ENCODE measurements around the gene CPAMD8. TPM values are rescaled to one million over a fixed set of nuclear protein-coding genes. Genes with fewer than 3 reads are reported as not detected.

The CPAMD8 gene
- total RNA-seq, 1 donor from 2014 or later = 16.3 TPM

DNA sequence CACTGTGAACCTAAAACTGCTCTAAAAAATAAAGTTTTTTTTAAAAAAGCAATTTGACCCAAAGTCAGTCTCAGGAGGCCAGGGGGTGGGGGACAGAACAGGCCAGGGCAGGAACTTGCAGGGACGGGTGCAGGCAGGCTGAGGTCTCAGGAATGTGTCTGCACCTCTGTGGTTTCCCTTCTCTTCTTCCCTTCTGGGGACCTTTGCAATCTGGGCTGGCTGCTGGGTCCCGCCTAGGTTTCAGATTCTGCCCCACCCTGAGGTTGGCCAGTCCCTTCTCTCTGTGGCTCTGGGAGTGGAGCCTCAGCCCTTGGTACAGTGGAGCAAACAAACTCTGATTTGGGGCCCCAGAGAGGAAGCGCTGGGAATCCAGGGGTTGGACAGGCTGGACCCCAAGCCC lies 143.1 kb downstream of the CPAMD8 start:
- TF ChIP-seq EZH2phosphoT487 (IDR thresholded peaks at IDR 0.05) (no peak), EZH2 (IDR thresholded peaks at IDR 0.05) (no peak)
- TF ChIP-seq, protein P1, sequence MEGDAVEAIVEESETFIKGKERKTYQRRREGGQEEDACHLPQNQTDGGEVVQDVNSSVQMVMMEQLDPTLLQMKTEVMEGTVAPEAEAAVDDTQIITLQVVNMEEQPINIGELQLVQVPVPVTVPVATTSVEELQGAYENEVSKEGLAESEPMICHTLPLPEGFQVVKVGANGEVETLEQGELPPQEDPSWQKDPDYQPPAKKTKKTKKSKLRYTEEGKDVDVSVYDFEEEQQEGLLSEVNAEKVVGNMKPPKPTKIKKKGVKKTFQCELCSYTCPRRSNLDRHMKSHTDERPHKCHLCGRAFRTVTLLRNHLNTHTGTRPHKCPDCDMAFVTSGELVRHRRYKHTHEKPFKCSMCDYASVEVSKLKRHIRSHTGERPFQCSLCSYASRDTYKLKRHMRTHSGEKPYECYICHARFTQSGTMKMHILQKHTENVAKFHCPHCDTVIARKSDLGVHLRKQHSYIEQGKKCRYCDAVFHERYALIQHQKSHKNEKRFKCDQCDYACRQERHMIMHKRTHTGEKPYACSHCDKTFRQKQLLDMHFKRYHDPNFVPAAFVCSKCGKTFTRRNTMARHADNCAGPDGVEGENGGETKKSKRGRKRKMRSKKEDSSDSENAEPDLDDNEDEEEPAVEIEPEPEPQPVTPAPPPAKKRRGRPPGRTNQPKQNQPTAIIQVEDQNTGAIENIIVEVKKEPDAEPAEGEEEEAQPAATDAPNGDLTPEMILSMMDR (IDR thresholded peaks at IDR 0.05) = no peak

DNA sequence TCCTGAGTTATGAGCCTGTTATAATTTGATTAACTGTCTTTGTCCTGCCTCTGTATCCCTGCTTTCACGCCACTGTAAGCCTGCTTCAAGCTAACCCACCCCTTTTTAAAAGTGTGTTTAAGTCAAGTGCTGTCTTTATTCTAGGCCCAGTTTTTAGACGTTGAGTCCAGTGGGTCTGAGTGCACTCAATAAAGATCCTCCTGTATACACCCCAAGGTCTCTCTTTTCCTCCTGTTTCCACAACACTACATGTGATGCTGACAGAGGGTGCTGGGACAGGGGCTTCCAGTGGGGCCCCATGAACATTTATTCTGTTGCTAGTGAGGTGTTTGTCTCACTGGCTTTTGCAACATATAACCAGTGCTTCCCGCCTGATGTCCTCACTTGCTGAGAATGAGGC lies 144.5 kb downstream of the CPAMD8 start:
- Histone ChIP-seq H3K27ac (no peak overlapping the region), H3K27me3 (no peaks in the 10 kb centered on the region), H3K36me3 (no peaks in the 10 kb centered on the region), H2AFZ (replicated peaks) (no peak overlapping the region), H3K79me2 (ENCODE audit: low read depth) (no peaks in the 10 kb centered on the region), H3K9me3 (ENCODE audit: low read depth) (no peaks in the 10 kb centered on the region), H4K20me1 (ENCODE audit: low read depth) (no peaks in the 10 kb centered on the region), H3K4me1 (no peaks in the 10 kb centered on the region), H3K9ac (no peak overlapping the region), H3K4me3 (no peak overlapping the region), H3K4me2 (no peak overlapping the region), H3F3A (ENCODE audit: low read depth) (no peaks in the 10 kb centered on the region)
- H3K4me1 Mint-ChIP-seq = peaks cover 1% of the 10 kb centered on the region
- H3K4me3 Mint-ChIP-seq = no peak overlapping the region
- no peak overlapping the region for H3K27ac Mint-ChIP-seq
- TF ChIP-seq EZH2 (IDR thresholded peaks at IDR 0.05) (no peak), EZH2phosphoT487 (IDR thresholded peaks at IDR 0.05) (no peak)
- TF ChIP-seq, protein P1 (IDR thresholded peaks at IDR 0.05) = no peak
- peaks cover 19% of the 10 kb centered on the region for H3K36me3 Mint-ChIP-seq
- no peak for DNase-seq (ENCODE audit: low spot score)
- peaks cover 23% of the 10 kb centered on the region for H3K9me3 Mint-ChIP-seq
- peaks cover 3% of the 10 kb centered on the region for H3K27me3 Mint-ChIP-seq (ENCODE audit: insufficient read depth, low read depth)

More for the DNA sequence above, 143.1 kb downstream of the CPAMD8 start:
- Mint-ChIP-seq H3K4me1 (peaks cover 7% of the 10 kb centered on the region), H3K36me3 (peaks cover 16% of the 10 kb centered on the region), H3K9me3 (peaks cover 23% of the 10 kb centered on the region), H3K4me3 (no peak overlapping the region), H3K27ac (no peak overlapping the region), H3K27me3 (ENCODE audit: insufficient read depth, low read depth) (peaks cover 2% of the 10 kb centered on the region)
- H3K27me3 ChIP-seq = no peaks in the 10 kb centered on the region
- no peaks in the 10 kb centered on the region for H3F3A ChIP-seq (ENCODE audit: low read depth)
- H3K27ac ChIP-seq = no peak overlapping the region
- H3K9me3 ChIP-seq (ENCODE audit: low read depth) = no peaks in the 10 kb centered on the region
- no peaks in the 10 kb centered on the region for H4K20me1 ChIP-seq (ENCODE audit: low read depth)
- no peak overlapping the region for H2AFZ ChIP-seq (replicated peaks)
- no peaks in the 10 kb centered on the region for H3K4me1 ChIP-seq
- H3K4me2 ChIP-seq = no peak overlapping the region
- H3K79me2 ChIP-seq (ENCODE audit: low read depth) = no peaks in the 10 kb centered on the region
- H3K9ac ChIP-seq = no peak overlapping the region
- no peaks in the 10 kb centered on the region for H3K36me3 ChIP-seq
- DNase-seq (ENCODE audit: low spot score) = no peak
- H3K4me3 ChIP-seq = no peak overlapping the region

DNA sequence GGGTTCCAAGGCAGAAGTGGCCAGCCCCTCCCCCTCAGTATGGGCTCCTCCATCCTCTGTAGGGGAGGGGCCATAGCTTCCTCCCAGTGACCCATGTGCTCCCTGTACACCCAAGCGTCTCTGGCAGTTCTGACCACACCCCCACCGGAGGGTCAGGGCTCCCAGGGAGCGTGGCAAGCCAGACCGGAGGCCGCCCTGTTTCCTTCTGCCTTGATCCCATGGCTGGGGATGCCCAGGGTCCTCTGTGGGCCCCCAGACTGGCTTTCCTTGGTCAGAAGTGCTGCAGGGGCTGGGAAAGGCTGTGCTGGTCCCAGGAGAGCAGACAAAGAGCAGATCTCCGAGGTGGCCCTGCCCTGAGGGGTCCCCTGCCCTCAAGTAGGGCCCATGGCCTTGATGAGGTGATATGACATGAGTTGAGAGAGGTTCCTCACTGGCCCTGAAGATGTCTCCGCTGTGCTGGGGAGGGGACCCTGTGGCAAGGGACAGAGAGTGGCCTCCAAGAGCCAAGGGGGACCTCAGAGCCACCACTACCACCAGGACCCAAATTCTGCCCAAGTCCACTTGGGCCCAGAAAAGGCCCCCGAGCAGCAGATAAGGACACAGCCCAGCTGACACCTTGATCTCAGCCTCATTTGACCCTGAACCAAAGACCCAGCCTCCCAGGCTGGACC lies 145.6 kb downstream of the CPAMD8 start:
- Histone ChIP-seq H2AFZ (replicated peaks) (no peak overlapping the region), H4K20me1 (ENCODE audit: low read depth) (no peaks in the 10 kb centered on the region), H3K9me3 (ENCODE audit: low read depth) (no peaks in the 10 kb centered on the region), H3K79me2 (ENCODE audit: low read depth) (no peaks in the 10 kb centered on the region), H3K27me3 (no peaks in the 10 kb centered on the region), H3K4me1 (no peaks in the 10 kb centered on the region), H3K9ac (no peak overlapping the region), H3K4me3 (no peak overlapping the region), H3K36me3 (no peaks in the 10 kb centered on the region), H3F3A (ENCODE audit: low read depth) (no peaks in the 10 kb centered on the region), H3K27ac (no peak overlapping the region), H3K4me2 (no peak overlapping the region)
- Mint-ChIP-seq H3K4me1 (no peaks in the 10 kb centered on the region), H3K27ac (no peak overlapping the region), H3K36me3 (peaks cover 19% of the 10 kb centered on the region), H3K4me3 (no peak overlapping the region), H3K9me3 (peaks cover 23% of the 10 kb centered on the region), H3K27me3 (ENCODE audit: insufficient read depth, low read depth) (peaks cover 3% of the 10 kb centered on the region)
- DNase-seq (ENCODE audit: low spot score) = no peak
- TF ChIP-seq EZH2 (IDR thresholded peaks at IDR 0.05) = no peak
- TF ChIP-seq EZH2phosphoT487 (IDR thresholded peaks at IDR 0.05) = no peak
- TF ChIP-seq, protein P1 (IDR thresholded peaks at IDR 0.05) = no peak
